ENCODE data around the gene SLC2A9.

DNA sequence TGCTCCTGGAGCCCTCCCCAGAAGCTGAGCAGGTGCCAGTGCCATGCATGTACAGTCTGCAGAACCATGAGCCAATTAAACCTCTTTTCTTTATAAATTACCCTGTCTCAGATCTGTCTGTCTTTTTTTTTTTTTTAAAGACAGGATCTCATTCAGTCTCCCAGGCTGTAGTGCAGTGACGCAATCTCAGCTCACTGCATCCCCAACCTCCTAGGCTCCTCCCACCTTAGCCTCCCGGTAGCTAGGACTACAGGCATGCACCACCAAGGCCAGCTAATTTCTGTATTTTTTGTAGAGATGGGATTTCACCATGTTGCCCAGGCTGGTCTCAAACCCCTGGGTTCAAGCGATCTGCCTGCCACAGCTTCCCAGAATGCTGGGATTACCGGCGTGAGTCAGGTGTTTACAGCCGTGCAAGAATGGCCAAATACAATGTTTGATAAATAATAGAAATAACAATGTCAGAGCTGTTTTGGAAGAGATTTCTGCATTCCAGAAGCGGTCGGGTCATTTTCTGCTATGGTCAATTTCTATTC, 68.8 kb downstream of the SLC2A9 start:
- TF ChIP-seq, protein P1, sequence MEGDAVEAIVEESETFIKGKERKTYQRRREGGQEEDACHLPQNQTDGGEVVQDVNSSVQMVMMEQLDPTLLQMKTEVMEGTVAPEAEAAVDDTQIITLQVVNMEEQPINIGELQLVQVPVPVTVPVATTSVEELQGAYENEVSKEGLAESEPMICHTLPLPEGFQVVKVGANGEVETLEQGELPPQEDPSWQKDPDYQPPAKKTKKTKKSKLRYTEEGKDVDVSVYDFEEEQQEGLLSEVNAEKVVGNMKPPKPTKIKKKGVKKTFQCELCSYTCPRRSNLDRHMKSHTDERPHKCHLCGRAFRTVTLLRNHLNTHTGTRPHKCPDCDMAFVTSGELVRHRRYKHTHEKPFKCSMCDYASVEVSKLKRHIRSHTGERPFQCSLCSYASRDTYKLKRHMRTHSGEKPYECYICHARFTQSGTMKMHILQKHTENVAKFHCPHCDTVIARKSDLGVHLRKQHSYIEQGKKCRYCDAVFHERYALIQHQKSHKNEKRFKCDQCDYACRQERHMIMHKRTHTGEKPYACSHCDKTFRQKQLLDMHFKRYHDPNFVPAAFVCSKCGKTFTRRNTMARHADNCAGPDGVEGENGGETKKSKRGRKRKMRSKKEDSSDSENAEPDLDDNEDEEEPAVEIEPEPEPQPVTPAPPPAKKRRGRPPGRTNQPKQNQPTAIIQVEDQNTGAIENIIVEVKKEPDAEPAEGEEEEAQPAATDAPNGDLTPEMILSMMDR (IDR thresholded peaks at IDR 0.05): no peak
- no peak for TF ChIP-seq POLR2A (IDR thresholded peaks at IDR 0.05)
- no peak for TF ChIP-seq EP300 (IDR thresholded peaks at IDR 0.05)
